Suppressor macrophage (primary cell): ENCODE data around the gene GLS.
"Not testable (repeated sequence)": the region's sequence is repeated elsewhere in the genome, so short reads cannot be mapped to it uniquely, and the experiment has no call there.

Source experiments
- DNase-seq, 4 experiments: peaks; one replicate each; pipeline ENCODE4 v3.0.0-alpha.2; 2020 to 2022

Gene GLS

DNA sequence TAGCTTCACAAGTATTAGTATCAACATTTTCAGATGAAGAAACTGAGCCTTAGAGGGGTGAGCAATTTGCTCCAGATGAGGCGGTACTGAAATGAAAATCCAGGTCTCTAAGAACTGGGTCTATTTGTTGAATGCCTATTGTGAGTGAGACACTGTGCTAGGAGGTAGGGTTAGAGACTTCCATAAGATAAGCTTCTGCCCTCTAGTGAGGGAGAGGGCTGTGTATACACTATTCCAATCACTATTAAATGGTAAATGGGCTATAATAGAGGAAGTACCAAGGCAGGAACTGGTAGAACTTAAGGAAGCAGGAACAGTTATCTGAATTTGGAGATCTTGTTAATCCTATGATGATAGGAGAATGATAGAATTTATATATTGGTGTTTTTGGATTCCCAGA, 23.6 kb upstream of the GLS start:
- peak in 2 of 4 experiments; percentile 28 to 32 for DNase-seq

DNA sequence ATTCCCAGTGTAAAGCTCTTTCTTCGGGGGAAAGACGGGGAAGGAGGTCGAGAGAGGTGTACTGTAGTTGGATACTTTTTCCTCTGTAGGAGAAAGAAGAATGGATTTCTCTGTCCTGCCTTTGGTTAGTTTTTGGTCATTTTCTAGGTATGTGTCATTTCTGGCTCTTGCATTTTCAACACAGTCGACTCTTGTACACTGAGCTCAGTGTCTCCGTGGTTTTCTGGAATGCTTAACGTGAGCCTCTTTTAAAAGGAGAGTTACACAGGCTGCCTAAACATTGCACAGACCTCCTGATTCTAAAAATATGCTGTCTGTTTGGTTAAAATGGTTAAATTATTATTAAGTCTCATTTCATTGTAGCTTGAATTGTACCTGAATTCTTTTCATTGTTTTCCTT, 21.8 kb upstream of the GLS start:
- DNase-seq = no peak

DNA sequence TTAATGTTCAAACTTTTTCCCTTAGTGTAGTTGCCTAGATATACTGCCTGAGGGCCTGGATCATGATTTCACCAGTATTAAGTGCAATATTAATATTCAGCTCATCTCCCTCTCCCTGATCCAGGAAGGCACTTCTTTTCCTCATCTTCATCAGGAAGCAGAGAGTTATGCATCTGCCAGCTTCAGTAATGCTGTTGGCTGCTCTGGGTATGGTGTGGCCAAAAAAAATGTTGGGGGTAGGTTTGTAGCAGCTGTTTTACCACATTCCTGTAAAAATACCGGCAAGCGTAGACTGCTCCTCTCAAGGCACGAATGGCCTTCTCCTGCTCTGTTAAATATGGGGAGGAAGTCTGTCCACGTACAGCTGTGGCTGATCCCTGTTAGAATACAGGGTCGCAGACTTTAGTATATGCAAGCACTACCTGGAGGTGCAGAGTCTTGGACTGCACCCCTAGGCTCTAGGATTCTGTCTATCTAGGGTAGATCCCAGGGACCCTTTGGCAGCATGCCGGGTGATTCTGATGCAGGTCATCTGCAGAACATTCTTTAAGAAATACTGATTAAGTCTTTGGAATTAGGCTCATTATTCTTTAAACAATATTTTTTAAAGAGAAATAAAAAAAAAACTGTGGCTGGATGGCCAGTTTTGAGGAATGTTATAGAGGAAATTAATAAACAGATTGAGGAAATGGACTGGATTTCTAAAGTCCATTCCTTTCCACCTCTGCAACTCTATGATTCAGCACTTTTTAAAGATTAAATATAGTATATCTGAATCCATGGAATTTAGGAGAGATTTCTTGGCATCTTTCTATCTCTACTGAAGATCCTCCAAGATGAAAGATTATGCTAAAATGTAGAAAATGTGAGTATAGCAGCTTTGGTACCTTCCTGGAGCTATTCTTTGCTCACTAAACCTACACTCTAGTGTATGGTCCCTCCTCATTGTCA, 21.0 kb upstream of the GLS start:
- DNase-seq = no peak

DNA sequence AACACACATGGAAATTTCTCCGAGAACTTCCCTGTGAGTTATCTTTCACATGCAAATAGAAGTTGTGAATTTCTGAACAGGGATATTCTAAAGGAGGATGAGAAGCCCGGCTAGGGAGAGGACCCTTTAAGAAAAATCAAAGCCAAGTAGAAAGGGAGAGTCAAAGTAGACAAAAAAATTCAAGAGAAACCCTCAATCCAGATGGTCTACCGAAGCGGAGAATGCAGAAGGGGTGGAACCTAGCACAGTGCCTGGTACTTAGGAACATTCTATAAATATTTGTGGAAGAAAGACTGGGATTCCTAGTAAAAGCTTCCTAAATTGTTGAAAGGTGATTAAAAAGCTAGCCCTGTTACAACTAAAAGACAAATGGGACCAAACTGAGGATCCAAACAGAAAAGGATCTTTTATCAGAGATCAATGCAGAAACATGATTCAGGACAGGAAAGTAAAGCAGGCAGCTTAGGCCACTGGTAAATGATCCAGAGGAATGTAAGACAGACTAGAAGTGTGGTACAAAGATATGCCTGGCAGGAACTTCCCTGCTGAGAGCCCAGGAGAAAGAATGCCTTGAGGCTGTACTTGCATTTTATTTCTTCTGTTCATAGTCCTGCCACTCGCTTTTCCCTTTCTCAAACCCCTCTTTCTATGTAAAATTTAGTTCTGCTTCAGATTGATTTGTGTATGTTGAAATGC, 19.5 kb upstream of the GLS start:
- DNase-seq = no peak

DNA sequence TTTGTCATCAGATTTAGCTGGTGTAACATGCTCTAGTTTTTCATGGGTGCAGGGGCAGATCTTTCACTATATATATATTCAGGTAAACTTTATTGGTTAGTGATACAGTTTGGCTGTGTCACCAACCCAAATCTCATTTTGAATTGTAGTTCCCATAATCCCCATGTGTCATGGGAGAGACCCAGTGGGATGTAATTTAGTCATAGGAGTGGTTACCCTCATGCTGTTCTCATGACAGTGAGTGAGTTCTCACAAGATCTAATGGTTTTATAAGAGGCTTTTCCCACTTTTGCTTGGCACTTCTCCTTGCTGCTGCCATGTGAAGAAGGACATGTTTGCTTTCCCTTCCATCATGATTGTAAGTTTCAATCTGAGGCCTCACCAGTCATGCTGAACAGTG, 18.5 kb upstream of the GLS start:
- peak in 1 of 4 experiments; percentile 17 for DNase-seq

DNA sequence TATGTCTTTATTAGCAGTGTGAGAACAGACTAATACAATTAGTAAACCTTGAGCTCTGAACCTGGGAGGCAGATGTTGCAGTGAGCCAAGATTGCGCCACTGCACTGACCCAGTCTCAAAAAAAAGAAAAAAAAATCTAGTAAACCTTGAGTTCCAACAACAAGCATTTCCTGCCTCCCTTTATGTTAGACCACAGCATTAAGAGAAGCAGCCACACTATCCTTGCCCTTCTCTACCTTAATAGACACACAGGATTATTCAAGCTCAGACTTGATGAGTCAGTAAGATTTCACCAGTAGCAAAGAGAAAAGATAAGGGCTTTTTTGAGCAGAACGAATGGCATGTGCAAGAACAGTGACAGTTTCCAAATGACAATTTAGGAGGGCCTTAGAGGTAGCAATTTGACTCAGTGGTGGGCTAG, 18.0 kb upstream of the GLS start:
- DNase-seq = no peak

DNA sequence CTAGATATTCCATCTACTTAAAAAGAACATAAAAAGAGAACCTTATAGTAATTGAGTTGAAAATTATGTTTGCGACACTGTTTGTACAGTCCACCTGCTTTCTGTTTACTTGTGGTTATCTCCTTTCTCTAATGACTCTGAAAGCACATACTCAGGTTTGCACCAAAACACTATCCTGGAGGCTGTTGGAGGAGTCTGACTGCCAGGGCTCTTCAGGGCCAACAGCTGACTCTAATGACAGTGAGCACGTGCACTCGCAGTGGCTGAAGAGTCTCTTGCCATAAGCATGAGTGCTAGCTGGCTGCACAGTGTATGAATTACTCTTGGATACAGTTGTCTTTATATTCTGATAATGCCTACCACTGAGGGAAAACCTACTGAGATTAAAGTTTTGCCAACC, 16.7 kb upstream of the GLS start:
- DNase-seq = no peak

DNA sequence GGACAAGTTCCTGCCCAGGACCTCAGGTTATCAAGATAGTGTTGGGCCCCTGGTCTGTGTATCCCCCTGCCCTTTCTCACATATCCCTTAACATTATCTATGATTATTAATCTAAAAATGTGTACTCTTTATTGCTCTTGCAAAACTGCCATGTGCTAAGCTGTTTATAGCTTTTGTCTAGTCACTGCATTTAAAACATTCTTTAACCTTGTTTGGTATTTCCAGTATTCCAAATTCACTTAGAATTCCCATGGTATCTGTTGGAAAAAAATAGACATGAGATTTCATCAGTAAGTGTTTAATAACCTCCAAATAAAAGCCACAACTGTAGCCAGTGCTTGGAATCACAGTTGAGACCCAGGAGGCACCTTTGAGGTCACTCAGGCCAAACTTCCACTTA, 16.2 kb upstream of the GLS start:
- DNase-seq = no peak

DNA sequence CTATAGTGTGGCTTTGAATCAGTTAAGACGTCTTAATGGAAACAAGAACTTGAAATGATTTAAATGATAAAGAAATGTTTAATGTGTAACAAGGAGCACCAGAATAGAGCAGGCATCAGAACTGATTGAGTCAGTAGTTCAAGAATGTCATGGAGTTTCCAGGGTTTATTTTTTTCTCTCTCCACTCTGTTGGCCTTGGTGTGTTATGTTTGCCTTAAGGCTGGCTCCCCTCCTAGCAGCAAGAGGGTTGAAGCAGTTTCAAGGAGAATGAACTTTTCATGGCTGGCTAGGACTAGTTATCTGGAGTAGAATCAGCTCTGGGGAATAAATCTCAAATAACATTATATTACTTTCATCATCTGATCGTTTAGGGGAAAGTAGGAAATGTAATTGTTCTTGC, 13.4 kb upstream of the GLS start:
- DNase-seq = no peak

DNA sequence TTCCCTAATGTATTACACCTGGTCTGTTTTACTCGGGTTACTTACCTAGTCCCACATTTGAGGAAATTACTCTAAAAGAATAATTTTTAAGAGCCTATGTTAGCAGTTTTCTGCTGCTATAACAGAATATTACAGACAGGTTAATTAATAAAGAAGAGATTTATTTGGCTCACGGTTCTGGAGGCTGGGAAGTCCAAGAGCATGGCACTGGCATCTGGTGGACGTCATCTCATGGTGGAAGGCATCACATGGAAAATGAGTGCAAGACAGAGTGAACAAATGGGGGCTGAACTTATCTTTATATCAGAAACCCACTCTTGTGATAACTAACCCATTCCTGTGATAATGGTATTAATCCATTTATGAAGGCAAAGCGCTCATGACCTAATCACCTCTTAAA, 12.8 kb upstream of the GLS start:
- DNase-seq = no peak

DNA sequence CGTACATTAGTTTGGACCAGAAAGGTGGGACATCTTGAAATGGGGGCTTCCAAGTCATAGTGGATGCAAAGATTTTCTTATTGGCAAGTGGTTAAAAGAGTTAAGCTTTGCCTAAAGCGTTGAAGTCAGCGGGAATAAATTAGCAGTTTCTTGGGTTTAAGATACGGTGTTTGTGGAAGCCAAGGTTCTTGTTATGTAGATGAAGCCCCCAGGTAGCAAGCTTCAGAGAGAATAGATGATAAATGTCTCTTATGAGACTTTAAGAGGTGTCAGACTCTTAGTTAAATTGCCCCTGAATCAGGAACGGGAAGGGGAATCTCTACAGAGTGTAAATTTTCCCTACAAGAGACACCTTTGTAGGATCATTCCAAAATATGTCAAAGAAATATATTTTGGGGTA, 10.9 kb upstream of the GLS start:
- DNase-seq = no peak

DNA sequence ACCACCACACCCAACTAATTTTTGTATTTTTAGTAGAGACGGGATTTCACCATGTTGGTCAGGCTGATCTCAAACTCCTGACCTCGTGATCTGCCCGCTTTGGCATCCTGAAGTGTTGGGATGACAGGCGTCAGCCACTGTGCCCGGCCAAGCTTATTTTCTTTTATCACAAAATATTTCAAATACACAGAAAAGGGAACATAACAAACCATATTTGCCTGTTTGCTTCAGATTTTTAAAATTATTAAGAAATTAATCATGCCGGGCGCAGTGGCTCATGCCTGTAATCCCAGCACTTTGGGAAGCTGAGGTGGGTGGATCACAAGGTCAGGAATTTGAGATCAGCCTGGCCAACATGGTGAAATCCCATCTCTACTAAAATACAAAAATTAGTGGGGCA, 7.2 kb upstream of the GLS start:
- not testable (repeated sequence) for DNase-seq

DNA sequence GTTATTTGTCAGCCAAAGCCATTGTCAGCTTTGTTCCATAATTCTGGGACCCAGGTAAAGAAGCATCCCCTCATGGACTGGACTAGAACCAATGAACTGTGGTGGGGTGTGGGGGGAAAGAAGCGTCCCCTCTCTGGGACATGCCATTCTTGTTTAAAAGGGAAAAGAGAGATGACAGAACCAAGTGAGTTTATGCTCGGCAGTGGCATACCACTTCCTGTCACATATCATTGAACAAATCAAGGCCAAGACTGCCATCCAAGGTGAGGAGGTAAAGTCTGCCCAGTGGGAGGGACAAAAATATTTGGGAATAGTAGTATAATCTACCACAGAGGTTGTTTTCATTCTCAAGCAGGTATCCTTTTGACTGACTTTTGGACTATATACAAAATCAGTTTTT, 4.7 kb upstream of the GLS start:
- DNase-seq = no peak

DNA sequence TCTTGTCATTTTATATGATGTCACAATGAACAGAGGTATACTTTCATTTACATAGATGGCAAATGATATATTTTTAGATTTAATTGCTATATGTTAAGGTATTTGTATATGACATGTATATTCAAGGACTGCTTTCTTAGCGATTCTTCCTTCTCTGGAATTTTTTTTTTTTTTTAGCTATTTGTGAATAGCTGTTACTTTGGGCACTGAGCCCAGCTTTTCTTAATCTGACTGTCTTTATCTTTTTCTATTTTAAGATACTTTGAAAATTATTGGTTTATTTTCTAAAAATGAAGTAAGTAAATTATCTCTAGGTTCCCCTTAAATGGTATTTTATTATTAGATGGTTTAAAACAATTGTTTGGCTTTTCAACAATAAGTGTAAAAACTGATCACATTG, 4.0 kb upstream of the GLS start:
- no peak for DNase-seq

DNA sequence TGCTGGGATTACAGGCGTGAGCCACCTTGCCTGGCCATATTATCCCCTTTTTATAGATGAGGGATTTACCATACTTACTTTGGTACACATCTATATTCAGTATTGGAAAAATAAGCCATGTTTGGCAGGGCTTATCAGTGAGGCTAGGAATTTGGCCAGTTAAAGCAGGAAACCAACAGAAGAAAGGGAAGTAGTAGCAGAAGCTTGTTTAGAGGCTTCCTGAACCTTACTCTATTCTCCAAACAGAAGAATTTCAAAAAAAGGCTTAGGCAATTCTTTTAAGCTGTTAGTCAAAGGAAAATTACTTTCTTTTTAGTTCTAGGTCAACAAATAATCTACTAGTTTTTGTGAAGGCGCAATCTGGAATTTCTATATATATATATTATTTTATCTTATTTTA, 3.2 kb upstream of the GLS start:
- peak; percentile 15 to 68 (median 50) for DNase-seq

DNA sequence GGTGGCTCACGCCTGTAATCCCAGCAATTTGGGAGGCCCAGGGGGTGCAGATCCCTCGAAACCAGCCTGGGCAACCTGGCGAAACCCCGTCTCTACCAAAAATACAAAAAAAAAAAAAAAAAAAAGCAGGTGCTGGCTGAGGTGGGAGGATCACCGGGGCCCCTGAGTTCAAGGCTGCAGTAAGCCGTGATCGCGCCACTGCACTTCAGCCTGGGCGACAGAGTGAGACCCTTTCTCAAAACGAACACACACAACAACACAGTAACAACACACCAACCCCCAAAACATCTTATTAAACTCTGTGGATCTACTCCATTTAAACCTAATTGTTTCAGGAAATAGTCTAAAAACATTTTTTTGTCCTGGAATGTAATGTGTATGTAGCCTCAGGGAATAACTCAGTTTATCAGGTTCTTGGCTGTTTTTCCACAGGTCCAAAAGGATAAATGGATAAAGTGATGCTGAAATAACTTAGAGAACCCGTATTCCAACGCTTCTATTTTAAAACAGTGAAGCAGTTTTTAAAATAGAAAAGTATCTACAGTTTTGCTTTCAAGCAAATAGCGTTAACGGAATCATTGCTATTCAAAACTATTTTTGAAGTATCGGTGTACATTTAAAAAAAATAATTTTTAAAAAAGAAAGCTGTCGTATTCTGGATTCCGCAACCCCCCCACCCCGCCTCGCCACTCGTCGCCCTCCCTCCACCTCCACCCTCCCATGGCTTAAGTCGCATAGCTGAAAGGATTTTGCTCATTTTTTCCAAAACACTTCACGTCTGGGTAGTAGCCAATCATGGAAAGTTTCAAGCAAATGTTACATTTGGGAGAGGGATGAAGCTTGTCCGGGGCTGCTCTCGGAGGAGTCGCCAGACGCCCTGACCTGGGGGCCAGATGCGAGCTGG, 895 bp upstream of the GLS start:
- no peak for DNase-seq

DNA sequence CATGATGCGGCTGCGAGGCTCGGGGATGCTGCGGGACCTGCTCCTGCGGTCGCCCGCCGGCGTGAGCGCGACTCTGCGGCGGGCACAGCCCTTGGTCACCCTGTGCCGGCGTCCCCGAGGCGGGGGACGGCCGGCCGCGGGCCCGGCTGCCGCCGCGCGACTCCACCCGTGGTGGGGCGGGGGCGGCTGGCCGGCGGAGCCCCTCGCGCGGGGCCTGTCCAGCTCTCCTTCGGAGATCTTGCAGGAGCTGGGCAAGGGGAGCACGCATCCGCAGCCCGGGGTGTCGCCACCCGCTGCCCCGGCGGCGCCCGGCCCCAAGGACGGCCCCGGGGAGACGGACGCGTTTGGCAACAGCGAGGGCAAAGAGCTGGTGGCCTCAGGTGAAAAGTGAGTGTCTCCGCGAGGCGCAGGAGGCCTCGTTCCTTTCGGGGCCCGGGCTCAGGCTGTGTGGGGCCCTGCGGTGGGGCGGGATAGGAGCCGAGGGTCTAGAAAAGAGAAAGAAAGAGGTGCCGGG, 520 bp downstream of the GLS start:
- no peak for DNase-seq

DNA sequence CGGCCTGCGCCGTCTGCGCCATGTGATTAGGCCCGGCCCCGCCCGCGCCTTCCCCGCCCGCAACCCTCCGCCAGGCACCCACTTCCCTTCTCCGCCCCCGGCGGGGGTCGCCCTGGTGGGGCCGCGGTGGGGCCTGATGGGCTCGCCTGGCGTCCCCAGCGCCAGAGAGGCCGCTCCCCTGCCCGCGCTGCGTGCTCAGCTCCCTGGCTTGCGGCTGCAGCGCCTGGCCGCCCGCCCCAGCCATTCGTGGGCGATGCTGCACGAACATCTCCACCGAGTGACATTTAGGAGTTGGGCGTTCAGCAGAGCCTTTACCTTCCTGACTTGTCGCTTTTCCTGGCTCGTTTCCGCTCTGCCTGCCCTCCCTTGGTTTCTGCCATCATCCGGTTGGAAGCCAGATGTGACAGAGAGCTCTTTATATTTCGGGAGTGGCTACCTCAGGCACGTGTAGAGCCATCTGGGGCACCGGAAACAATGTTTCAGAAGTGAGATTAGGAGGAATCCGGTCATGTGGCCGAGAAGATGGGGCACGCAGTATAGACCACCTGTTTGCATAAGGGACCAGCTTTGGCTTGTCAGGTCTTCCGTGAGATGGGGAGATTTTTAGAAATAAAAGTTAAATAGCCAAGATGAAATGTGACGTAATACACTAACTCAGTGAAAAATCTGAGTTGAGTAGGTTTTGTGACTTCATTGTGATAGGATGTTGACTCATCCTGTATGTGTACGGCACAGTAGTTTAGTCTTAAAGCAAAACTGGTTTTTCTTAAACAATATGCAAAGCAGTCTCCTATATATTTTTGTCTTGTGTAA, 1.2 kb downstream of the GLS start:
- DNase-seq = peak; percentile 64 to 77 (median 72)

DNA sequence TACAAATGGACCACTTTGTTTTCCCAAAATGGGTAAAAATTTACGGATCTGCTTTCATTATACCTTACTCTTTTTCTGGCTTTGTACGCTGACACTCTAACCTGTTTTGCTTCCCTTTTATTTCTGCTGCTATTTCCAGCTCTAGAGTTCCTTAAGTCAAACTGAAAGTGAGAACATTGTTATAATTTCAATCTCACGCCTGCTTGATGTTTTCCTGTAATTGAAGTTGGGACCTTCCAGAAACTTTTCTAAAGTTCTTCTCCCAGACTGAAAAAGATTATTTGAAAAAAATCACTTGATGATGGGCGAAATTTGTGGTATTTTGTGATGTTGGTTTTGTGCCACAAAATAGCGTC, 1.8 kb downstream of the GLS start:
- DNase-seq = peak in 1 of 4 experiments; percentile 57

DNA sequence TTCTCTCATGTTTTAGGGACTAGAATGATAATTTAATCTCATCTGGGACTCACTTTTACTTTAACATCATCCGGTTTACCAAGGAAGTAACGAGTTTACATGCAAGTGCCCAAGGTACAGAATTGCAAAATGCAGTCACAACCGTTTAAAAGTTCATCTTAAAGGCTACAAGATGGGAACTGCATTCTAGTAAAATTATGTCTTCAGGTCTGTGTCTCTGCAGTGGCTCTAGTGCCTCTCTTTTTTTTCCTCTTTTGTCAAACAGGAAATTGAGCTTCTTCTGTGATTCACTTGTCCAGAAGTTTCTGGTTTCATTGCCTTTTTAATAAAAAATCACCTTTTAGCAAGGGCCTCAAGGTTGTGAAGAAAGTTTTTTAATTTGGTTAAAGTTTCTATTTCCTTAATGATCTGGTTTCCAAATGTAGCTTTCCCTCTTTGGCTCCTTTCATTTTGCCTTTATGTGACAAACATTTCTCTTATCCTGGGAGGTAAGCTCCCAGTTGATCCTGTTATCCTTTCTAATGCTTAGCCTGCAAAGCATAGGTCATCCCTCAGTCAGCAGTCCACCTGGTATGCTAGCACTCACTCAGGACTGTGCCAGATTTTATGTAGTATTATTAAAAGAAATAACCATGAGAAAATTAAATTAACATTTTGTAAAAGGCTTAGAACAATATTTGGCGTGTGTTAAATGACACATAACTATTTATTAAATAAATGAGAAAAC, 2.4 kb downstream of the GLS start:
- peak; percentile 7 to 35 (median 22) for DNase-seq

DNA sequence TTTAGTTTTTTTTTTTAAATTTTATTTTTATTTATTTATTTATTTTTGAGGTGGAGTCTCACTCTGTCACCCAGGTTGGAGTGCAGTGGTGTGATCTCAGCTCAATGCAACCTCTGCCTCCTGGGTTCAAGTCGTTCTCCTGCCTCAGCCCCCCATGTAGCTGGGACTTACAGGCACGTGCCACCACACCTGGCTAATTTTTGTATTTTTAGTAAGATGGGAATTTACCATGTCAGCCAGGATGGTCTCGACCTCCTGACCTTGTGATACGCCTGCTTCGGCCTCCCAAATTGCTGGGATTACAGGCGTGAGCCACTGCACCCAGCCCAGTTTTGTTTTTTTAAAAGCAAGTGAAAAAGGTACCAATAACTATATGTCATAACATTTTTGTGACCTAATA, 5.2 kb downstream of the GLS start:
- DNase-seq = not testable (repeated sequence)
